Breast epithelium (tissue), 3 donors: ENCODE results near the gene SMIM1.

Experiments used
- POLR2AphosphoS5 ChIP-seq, 3 donors: sonication (generic); formaldehyde crosslinking; IDR thresholded peaks; one replicate each; pipeline ENCODE4 v1.6.1; 2017; ENCODE audit warnings: antibody characterized with exemption in 3 of 3
- TF ChIP-seq, protein P1 (sequence below), 3 donors: fragments of 450-650 bp; IDR thresholded peaks; one replicate each; pipeline ENCODE4 v1.5.1; 2016 to 2017; ENCODE audit warnings: antibody characterized with exemption in 3 of 3, mild to moderate bottlenecking in 3 of 3, moderate library complexity in 3 of 3

DNA sequence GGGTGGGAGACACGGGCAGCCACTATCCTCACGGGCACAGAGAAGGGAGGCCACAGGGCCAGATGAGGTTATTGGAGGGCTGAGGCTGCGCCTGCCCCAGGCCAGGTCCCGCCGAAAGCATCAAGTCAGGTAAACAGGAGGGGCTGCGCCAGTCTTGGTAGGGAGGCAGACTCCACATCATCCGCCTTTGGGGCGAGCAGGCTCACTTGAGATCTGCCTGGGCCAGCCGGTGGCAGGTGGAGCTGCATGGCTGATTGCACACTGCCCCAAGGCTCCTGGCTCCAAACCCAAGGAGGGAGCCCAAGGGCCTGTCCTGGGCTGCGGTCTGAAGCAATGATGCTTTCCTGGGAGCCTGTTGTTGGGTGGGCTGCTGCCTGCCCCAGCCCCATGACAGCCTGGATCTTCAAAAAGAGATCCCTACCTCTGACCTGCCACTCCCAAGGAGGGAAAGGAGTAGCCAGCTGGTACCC lies 4.6 kb downstream of the SMIM1 start:
- TF ChIP-seq, protein P1, sequence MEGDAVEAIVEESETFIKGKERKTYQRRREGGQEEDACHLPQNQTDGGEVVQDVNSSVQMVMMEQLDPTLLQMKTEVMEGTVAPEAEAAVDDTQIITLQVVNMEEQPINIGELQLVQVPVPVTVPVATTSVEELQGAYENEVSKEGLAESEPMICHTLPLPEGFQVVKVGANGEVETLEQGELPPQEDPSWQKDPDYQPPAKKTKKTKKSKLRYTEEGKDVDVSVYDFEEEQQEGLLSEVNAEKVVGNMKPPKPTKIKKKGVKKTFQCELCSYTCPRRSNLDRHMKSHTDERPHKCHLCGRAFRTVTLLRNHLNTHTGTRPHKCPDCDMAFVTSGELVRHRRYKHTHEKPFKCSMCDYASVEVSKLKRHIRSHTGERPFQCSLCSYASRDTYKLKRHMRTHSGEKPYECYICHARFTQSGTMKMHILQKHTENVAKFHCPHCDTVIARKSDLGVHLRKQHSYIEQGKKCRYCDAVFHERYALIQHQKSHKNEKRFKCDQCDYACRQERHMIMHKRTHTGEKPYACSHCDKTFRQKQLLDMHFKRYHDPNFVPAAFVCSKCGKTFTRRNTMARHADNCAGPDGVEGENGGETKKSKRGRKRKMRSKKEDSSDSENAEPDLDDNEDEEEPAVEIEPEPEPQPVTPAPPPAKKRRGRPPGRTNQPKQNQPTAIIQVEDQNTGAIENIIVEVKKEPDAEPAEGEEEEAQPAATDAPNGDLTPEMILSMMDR (IDR thresholded peaks at IDR 0.05), result no peak
- no peak for TF ChIP-seq POLR2AphosphoS5 (IDR thresholded peaks at IDR 0.05)
